GM13976 (cell line): ENCODE measurements around the gene TIAM1.

ENCODE experiments used
- DNase-seq: peaks from one replicate; pipeline ENCODE4 v3.0.0; 2012; ENCODE audit warnings: low spot score
- in situ Hi-C: fragments of 300-500 bp; cut with MboI; formaldehyde crosslinking; loops from one replicate; pipeline ENCODE4 v1.12.0; 2022; ENCODE audit warnings: low sequenced_read_pairs, mixed read lengths, inconsistent platforms; ENCODE audit not compliant: unreplicated experiment
- TF ChIP-seq, protein P1 (sequence below): IDR thresholded peaks from 2 replicates; pipeline ENCODE4 v1.5.1; 2012; ENCODE audit warnings: borderline replicate concordance, mild to moderate bottlenecking; ENCODE audit not compliant: insufficient read depth; ENCODE audit errors: extremely low read depth, missing control alignments, control extremely low read depth

Gene TIAM1

DNA sequence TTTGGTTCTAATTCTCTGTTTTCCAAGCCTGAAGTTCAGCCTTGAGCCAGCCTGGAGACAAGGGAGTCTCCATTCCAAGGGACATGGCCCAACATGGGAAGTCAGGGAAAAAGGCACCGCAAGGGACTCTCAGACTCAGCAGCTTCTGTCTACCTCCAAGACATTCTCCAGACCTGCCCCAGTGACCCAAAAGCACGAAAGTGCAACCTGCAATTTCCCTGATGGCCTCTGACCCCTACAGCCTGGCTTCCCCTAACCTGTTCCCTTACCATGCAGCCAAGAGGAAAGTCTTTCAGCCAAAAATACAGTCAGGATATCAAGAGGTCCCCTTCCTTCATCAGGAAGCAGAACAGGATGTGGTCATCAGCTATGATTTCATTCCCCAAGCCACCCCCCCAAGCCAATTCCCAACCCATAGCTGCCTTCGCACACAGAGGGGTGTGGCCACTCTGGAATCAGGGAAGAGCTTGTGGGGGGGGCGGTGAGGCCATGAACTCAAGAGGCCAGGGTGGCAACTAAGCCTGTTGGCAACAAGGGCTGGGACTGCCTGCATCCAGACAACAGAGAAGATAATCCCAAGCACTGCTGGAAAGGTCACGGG, 59.2 kb downstream of the TIAM1 start:
- in situ Hi-C loops = no loop called here
- TF ChIP-seq, protein P1, sequence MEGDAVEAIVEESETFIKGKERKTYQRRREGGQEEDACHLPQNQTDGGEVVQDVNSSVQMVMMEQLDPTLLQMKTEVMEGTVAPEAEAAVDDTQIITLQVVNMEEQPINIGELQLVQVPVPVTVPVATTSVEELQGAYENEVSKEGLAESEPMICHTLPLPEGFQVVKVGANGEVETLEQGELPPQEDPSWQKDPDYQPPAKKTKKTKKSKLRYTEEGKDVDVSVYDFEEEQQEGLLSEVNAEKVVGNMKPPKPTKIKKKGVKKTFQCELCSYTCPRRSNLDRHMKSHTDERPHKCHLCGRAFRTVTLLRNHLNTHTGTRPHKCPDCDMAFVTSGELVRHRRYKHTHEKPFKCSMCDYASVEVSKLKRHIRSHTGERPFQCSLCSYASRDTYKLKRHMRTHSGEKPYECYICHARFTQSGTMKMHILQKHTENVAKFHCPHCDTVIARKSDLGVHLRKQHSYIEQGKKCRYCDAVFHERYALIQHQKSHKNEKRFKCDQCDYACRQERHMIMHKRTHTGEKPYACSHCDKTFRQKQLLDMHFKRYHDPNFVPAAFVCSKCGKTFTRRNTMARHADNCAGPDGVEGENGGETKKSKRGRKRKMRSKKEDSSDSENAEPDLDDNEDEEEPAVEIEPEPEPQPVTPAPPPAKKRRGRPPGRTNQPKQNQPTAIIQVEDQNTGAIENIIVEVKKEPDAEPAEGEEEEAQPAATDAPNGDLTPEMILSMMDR = no peak
- no peak for DNase-seq

DNA sequence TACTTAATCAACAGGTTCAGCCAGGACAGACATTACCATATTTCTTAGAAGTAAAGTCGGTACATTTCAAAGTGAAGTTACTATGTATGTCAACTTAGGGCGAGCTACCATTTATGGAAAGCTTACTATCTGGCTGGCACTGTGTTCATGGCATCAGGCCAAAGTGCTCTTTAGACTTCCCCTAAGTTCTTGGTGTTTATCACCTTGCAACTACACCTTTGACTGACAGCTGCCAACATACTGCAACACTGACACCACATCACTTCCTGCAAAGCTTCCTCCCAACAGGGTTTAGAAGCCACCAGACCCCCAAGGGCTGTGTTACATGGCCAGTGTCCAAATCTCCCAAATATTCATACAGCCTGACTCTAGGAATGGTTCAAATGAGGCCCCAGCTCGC, 61.0 kb downstream of the TIAM1 start:
- no peak for DNase-seq
- in situ Hi-C loops = no loop called here
- TF ChIP-seq, protein P1 = no peak

DNA sequence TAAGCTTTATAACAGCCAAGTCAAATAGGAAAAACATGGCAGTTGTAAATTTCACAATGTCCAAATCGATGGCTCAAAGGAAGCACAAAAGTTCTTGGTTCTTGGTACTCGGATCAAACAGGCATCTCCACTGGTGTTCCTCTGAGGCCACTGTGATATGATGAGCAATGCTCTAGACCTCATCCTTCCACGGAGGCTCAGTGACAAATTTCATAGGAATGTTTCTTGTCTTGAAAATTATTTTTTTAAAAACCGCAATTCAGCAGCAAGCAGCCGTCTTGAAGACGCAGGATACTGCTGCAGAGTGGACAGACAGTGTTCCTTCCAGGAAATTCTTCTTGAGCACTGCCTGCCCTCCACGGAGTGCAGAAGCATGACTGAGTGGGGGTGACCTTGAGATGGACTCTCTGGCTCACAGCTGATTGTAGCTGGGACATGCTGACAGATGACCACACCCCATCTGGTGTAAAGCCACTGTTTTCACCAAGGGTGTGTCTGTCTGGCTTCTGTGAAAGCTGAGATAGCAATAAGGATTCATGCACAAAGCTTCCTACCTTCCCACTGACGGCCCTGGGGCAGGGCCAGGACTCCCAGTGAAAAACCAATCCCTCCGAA, 61.9 kb downstream of the TIAM1 start:
- TF ChIP-seq, protein P1 = no peak
- no peak for DNase-seq
- in situ Hi-C loops = no loop called here

DNA sequence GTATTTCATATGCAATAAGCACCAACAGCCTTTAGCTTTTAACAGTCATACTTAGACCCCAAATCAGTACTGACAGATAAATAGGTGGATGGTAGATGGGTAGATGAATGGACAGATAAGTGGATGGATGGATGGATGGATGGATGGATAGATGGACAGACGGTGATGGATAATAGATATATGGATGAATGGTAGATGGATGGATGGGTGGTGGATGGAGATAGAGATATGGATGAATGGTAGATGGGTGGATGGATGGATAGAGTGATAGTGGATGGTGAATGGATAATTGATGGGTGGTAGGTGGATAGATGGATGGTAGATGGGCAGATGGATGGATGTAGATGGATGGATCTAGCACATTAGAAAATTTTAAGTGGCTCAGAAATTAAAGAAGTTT, 62.5 kb downstream of the TIAM1 start:
- TF ChIP-seq, protein P1 = no peak
- no peak for DNase-seq
- in situ Hi-C loops = no loop called here

DNA sequence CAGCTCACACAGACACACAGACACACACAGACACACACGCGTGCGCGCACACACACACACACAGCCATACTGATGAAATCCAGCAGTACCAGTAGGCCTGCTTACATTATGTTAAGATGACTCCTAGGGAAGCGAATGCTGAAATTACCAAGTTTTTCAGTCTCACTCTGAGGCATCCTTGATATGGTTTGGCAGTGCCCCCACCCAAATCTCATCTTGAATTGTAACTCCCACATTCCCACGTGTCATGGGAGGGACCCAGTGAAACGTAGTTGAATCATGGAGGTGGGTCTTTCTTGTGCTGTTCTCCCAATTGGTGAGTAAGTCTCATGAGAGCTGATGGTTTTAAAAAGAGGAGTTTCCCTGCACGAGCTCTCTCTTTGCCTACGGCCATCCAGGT, 64.1 kb downstream of the TIAM1 start:
- TF ChIP-seq, protein P1 = no peak
- in situ Hi-C loops = no loop called here
- DNase-seq = no peak

DNA sequence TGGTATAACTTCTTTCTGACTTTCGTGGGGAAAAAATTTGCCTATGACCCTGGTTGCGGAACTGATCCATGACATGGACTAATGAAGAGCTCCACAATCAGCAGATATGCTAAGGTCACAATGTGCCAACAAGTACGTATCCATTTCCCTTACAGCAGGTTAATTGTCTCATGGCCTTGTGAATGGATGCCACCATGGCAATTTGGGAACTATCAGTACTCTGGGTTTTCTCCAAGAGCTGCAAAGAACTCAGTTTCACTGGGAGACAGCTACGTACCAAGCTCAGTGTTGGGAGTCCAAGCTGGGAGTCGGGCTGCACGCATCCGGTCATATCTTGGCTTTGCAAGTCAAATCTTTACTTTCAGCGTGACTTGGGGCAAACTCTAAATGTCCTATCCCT, 64.8 kb downstream of the TIAM1 start:
- TF ChIP-seq, protein P1 = no peak
- DNase-seq = no peak
- in situ Hi-C loops = no loop called here
